Right renal cortex interstitium (tissue), 3 donors: ENCODE measurements around the gene HIVEP3. TPM values are rescaled to one million over a fixed set of nuclear protein-coding genes. Genes with fewer than 3 reads are reported as not detected.

ENCODE experiments used
- DNase-seq, 3 donors: peaks; one replicate each; pipeline ENCODE4 v3.0.0-alpha.2; 2013; ENCODE audit warnings: low read depth in 3 of 3, low spot score in 2 of 3
- polyA plus RNA-seq, 3 donors: library from polyadenylated mRNA; unstranded; fragments of 120-200 nt; gene quantifications; one replicate each; pipeline ENCODE4 v1.2.1, GENCODE V29; 2013; ENCODE audit not compliant: insufficient read length in 3 of 3

HIVEP3 gene
- polyA plus RNA-seq, 3 donors, result 3.6 to 4.9 (median 4.0) TPM

DNA sequence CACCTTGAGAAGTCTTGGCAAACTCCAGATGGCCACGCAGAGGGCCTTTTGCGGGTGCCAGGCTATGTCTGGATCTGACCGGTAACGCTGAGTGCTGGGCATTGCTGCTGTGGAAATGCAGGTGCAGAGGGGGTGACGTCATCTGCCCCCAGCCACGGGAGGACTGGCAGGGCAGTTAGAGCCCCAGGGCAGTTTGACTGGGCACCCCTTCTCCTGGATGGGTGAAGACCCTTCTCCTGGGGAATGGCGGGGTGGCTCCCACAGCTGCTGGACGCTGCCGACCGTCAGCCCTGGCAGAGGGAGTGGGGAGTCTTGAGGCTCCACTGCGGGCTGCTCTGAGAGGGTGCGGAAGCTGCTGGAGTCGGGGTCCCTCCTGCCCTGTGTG, 421.7 kb downstream of the HIVEP3 start:
- DNase-seq, result no peak

DNA sequence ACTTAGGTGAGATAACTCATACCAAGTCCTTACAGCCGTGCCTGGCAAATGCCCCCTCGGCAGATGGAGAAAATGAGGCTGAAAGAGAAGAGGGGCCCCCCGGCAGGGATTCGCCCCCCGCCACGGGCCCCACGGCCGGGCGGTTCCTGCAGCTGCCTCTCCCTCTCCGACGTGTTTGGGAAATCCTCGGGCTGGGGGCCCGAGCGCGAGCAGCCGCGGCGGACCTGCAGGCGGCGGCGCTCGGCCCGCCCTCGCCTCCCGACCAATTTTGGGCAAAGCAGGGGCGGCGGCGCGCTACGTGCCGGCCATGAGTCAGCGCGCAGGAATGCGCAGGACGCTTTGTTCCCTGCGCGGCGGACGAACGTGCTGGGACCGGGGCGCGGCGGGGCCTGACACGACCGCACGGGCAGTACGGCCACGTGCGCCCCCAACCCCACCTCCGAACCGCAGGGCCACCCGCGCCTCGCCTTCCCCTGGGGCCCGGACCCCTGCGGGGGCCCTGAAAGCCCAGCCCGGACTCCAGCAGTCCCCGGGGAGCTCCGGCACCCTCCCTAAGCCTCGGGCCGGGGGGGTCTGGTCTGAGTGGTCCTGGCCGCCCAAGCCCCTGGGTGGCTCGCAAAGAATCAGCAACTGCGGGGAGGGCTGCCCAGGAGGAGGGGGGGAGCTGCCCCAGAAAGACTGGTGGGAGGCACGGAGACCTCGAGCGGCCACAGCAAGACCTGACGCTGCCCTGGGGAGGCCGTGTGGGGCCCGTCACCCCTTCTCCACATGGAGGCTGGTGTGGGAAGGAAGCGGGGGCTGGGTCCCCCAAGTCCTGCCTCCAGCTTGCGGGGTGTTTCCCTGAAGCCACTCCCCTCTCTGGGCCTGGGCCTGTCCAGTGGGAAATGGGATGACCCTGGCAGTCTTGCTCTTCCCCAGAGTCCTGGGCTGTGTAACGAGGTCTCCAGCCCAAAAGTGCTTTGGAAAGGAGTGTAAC, 422.4 kb downstream of the HIVEP3 start:
- DNase-seq, result peak in 1 of 3 donors; percentile 61

DNA sequence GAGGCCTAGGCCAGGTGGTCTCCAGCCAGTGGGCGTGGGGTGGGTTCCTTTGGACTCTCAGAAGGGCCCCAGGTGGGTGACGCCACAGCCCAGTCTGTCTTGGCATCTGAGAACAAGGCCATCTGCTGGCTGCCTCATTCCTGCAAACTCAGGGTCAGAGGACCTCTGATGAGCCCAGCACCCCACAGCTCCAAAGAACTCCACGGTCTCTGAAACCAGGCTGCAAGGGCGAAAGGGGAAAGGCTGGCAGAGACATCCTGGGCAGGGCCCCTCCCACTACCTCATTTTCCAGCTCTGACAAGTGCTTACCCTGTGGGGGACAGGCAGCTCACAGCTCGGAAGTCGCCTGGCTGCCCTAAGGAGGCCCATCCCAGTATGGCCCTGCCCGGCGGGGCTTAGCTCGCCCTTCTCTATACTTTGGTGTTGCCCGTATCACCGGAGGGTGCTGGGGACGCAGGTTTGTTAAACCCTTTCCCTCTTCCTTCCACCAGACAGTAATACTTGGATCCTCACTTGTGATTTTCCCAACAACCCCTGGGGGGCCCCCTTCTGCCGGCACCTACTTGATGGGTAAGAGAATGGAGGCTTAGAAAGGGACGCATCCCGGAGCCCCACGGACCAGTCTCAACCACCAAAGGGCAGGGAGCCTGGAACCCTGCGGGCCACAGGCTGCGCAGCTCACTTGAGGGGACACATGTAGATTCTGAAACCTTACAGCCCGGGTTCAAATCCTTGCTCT, 423.3 kb downstream of the HIVEP3 start:
- no peak for DNase-seq

DNA sequence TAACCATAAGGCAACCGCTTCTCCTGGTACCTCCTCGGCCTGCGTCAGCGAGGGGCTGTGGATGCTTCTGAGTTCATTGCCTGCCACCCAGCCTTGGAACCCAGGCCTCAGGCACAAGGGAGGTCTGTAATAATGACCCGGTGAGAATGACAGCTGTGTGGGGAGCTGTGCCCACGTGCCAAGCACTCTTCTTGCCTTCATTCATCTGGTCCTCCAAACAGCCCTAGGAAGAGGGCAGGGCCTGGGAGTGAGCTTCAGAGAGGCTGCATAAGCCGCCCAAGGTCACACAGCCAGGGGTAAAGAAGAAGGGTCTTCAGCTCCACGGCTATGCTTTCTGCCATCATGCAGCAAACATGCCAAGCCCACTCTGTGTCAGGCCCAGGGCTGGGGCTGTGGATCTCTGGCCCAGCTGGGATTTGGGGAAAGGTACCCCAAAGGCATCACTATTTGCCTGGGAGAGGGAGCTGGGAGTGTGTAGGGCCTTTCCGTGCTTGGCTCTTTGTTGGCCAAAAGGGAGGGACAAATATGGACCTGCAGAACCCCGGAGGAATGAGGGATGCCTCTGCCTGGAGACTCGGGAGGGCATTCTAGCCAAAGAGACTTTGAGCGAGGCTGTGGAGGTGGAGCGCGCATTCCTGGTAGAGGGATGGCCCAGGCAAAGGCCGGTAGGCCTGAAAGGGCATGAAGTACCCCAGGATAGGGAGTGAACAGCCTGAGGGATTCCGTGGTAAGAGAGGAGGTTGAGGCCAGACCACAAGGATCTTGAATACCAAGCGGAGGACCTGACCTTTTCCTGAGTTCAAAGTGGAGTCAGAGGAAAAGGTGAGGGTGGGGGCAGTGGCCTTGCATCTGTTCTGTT, 424.1 kb downstream of the HIVEP3 start:
- DNase-seq, result no peak

DNA sequence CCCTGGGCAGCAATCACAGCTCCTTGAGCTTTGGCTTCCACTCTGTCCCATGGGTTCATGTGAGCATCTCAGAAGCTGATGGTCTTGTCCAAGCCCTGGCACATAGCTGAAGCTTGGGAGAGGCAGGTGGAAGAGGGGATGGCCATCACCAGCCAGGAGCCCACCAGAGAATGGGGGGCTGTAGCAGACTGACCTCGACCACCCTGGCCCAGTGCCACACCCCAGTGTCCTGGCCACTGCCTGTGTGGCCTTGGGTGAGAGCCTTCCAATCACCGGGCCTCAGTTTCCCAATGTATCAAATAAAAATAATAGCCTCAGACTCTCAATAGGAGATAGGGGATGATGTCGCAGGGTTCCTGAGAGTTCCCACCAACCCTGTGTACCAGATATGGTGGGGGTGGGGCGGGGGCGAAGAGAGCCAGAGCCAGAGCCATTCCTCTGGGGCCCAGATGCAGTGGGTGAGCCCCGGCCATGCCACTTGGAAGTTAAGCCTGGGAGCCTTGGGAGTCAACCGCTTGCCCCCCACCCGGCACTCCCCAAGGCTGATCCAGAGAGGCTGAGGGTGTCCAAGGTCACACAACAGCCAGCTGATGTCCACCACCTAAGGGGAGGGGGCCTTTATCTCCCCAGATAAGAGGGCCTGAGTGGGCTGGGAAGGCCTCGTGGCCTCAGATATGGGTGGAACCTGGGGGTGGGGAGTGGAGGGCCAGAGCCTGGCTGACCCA, 424.9 kb downstream of the HIVEP3 start:
- DNase-seq, result no peak

DNA sequence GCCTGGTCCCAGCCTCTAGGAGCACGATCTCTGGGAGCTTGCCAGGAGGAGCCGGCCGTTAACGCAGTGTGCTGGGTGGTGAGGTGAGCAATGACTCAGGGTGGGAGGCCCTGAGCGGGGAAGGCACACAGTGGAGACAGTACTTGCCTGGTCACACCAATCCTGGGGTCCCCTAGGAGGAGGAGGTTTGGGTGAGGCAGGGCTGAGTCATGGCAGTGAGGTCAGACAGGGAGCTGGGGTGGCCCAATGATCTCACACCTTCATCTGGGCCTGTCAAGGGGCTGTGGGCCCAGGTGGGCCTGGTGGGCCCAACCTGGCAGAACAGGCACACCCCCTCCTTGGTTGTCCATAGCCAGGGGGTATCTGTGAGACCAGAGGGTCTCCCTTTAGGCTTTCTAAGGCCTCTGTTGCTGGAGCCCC, 425.6 kb downstream of the HIVEP3 start:
- DNase-seq, result no peak

DNA sequence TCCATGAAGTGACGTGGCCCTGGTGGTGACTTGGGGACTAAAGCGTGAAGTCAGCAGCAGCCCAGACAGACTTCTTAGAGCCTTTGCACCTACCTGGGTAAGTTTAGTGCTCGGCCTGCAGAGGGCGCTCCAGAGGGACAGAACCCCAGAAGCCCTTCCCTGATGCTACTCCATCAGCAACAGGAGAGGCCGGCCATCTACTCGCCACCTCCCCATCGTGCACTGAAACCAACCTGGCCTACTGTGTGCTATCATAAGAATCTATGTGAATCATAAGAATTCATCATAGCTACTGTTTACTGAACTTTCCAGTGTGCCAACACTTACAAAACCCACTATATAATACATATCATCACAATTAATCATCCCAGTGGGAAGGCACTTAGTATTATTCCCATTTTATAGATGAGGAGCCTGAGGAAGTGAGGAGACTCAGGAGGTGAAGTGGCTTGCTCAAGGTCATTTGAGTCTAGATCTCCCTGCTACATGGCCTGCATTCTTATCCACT, 426.3 kb downstream of the HIVEP3 start:
- no peak for DNase-seq

DNA sequence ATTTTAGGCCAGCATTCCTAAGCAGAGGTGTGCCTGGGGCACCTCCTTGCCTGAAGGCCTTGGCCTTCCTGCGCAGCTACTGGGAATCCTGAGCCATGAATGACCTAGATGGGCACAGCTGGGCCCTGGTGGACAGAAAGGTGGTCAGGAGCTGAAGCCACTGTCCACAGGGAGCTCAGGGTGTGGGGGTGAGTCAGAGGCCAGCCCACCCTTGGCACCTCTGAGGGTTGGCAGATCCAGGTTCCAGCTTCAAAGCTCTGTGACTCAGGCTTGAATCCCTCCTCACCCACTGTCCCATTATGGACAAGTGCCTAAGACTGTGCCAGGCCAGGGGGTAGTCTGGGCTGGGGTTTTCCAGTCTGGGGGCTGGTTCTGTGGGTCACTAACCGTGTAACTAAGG, 427.8 kb downstream of the HIVEP3 start:
- DNase-seq, result no peak

DNA sequence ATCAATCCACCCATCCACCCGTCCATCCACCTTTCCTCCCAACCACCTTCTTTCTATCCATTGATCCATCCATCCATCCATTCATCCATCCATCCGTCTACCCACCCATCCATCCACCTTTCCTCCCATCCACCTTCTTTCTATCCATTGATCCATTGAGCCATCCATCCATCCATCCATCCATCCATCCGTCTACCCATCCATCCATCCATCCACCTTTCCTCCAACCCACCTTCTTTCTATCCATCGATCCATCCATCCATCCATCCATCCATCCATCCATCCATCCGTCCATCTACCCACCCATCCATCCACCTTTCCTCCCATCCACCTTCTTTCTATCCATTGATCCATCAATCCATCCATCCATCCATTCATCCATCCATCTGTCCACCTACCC, 429.2 kb downstream of the HIVEP3 start:
- no peak for DNase-seq

DNA sequence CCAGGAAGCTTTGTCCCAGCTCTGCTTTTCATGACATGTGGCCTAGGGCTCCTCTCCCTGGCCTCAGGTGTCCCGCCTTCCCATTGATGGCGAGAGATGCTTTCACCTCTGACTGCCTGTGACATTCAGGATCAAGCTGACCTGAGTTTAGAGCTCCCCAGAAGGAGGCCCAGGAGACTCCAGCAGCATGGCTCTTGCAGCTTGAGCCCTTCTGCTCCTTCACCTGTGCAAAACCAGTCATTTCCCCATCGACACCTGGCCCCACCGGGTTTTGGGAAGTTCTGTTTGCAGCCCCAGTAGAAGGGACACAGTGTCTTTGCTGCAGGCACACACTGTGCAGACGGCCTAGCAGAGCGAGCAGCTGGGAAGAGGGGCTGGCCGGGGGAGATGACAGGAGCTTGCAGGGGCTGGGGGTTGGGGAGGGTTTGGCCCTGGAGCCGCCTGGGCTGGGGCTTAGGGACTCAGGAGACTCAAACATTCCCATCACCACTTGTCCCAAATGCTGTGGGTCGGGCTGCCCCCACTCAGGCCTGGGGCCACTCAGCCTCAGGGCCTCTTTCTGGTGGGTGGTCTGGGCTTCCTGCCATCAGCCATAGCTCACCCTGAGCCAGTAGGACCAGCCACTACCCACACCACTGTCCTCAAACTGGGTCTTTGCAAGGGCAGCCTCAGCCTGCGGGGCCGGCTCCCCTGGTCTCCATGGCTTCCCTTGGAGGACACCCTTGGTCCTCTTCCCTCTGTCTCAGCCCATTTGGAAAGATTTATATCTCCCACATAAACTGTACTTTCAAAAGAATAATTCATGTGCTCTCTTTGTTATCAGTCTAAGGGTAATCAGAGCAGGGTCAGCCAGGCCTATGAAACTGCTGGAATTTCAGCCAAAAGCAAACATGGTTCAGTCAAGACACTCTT, 430.4 kb downstream of the HIVEP3 start:
- DNase-seq, result no peak

DNA sequence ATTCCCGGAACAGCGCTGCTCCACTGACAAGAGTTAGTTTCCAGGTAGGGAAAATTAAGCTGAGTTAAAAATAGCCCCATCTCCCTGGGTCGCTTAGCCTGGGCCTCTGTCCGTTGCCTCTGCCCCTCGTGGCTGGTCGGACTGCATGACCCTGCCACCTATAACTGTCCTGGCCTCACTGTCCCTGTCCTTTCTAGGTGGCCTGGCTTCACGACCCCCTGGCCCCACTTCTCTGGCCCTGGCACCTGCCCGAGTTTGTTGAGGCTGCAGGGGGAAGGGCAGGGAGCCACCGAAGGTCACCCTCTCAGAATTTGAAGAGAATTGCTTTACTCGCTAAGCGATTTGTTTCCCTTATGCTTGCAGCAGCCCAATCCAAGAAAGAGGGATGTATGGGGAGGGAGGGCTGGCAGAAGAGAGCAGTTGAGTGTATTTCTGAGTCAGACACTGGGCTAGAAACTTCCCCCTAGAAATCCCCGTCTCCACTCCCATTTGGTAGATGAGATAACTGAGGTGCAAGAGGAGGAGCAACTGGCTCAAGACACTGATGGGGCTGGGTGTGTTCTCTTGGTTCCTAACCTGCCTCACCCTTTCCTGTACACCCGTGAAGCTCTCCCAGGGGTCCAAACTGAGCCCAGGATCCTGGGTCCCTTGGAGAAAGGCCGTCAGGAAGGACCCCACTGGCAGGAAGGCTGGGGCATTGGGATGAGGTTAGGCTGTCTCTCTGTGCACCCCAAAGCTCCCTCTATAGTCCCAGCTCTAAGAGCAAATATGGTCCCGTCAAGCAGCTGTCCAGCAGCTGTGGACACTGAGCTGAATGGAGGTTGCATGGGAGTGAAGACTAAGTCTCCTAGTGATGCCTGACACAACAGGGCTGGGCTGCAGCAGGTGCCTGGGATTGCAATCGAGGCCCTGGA, 431.3 kb downstream of the HIVEP3 start:
- DNase-seq, result no peak

DNA sequence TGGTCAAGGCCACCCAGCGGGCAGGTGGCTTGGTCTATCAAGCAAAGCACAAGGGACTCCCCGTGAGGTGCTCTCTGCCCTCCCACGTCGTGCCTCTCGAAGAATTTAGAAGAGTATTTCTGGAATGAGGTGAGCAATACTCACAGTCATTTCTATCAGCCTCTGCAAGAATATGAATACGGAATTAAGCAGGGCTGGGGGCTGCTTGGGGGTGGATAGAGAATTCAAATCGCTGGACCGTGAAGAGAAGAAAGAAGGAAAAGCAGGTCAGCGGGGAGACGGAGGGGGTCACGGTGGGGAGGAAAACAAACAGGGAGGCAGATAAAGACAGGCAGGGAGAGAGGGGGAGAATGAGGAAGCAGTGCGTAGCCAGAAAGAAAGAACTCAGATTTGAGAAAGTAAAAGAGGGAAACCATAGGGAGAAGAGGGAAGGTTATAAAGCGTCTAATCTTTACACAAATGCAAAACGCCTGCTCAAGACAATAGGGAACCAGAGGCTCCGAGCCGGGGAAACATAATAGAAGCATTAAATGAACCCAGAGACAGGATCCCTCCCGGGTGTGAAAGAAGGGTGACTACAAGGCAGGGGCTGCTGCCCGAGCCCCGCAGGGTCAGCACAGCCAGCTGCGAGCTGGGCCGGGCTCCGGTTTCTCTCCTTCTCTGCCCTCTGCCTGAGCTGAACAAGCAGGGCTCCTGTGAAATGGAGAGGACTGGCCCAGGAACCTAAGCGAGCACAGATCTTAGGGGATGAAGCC, 432.2 kb downstream of the HIVEP3 start:
- no peak for DNase-seq

DNA sequence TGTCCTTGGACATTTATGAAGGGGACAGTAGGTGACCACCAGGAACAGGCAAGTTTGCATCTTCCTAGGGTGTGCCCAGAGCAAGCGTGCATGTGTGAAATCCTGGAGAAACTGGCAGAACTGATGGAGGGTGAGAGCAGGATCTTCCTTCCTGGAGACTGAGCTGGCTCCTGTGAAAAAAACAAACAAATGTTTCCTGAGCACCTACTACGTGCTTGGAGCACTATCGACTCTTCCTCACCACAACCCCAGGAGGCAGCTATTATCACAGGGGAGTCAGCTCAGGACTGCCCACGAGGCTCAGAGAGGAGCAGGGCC, 432.7 kb downstream of the HIVEP3 start:
- DNase-seq, result no peak

DNA sequence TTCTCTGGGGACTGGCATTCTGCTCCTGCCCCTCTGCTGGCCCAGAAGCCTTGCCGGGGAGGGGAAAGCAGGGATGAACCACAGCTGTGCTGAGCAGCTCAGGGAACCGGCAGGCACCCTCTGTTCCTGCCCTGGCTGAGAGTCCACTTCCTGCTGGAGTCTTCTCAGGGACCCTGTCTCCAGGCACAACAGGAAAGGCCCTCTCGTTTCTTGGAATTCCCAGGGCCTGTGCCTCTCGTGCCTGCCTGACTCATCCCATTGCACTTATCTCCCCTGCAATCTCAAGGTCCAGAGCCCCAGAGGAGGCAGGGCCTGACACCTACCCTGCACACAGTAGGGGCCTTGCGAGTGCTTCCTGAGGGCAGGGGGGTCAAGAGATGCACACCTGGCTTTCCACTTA, 433.1 kb downstream of the HIVEP3 start:
- DNase-seq, result no peak

DNA sequence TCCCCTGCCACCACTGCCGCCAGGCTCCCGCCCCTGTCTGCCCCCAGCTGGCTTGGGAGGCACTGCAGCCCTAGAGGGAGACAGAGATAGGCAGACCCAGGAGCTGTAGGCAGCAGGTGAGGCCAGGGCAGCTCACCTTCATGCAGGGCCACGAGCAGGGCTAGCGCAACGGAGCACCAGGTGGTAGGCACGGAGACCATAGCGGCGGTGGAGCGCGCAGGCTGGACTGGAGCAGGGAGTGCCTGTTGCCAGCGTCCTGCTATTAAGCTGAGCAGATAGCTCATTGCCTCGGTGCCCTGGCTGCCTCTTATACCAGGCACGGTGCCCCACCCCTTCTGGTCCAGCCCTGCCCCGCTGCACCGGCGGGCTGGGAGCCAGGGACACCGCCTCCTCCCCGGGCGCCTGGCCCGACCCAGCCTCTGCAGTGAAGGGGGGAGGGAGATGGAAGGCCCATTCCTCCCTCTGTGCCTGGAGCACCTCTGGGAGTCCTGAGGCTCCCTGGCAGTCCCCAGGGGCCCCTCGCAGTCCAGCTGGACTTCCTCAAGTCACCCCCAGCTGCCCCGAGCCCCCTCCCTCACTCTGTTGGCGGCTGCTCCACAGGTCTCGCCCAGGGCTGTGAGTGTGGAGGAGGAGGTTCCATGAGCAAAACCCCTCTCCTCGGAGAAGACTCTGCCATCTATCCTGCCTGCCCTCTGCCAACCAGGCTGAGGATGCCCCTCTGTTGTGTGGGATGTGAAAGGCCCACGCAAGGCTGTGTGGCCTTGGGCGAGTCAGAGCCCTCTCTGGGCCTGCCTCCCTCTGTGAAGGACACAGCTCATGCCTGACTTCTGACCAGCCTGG, 434.1 kb downstream of the HIVEP3 start, which contains the start of gene EDN2:
Gene EDN2, minus strand, starts transcription at position 282 of the 840 bp plus-strand sequence. Its CDS starts 82 bp downstream, at position 200.
- no peak for DNase-seq

DNA sequence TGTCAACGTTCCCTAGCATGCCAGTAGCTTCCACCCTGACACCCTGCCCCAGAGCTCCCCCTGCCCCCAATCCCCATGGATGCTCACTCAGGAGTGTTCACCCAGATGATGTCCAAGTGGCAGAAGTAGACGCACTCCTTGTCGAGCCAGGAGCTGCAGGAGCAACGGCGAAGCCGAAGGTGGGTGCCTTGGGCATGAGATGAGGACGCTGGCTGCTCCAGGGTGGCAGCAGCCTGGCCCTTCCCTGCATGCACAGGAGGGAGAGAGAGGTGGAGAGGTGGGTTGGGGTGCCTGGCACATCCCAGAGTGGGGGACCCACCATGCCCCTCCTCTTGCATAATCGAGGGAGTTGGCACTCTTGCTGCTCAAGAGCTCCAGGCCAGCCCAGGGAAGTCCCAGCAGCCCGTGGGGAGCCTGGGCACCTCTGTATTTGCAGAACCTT, 434.7 kb downstream of the HIVEP3 start:
- no peak for DNase-seq
